Hematopoietic multipotent progenitor cell treated with erythropoietin and hydrocortisone succinate and interleukin-3 and kit ligand, for 4 days (in vitro differentiated cells): ENCODE measurements around the gene CGAS.
A peak's percentile ranks its signal among the peaks of the same experiment; 100 is the strongest.

Source experiments
- DNase-seq: peaks from one replicate; pipeline ENCODE4 v3.0.0-alpha.2; 2015

Gene CGAS

DNA sequence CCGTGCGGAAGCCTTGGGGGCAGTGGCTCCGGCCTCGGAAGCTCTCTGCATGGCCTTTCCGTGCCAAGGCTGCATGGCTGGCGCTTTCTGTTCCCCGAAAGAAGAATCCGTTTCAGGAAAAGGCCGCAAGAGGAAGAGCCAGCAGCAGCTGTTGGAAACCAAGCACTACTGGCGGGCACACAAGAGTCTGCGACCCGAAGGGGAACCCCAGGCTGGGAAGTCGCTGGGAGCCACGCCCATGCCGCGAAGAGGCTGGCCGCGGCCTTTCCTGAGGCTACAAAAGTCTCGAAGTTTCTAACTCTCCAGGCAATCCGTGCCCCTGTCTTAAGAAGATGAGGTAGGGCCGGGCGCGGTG, at the start of gene CGAS:
Gene CGAS, minus strand, starts transcription at position 191 of the 355 bp plus-strand sequence. Its CDS starts 116 bp downstream, at position 75.
- peak; percentile 93 for DNase-seq

DNA sequence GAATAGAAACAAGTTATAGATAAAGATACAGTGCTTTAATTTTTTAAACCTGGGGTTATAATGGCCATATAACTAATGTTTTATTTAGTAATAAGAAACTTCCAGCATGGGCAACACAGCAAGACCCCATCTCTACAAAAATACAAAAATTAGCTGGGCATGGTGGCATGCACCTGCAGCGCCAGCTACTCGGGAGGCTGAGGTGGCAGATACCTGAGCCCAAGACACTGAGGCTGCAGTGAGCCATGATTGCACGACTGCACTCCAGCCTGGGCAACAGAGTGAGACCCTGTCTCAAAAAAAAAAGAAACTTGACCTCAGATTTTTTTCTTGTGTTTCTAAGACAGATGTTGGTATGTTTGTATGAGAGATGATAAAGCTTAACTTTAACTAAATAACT, 45.8 kb upstream of the CGAS start:
- DNase-seq: no peak

GRCh38 chr6:73491377-73491776, 39.3 kb upstream of the CGAS start:
- DNase-seq: no peak

GRCh38 chr6:73487473-73487872, 35.4 kb upstream of the CGAS start:
- no peak for DNase-seq

DNA sequence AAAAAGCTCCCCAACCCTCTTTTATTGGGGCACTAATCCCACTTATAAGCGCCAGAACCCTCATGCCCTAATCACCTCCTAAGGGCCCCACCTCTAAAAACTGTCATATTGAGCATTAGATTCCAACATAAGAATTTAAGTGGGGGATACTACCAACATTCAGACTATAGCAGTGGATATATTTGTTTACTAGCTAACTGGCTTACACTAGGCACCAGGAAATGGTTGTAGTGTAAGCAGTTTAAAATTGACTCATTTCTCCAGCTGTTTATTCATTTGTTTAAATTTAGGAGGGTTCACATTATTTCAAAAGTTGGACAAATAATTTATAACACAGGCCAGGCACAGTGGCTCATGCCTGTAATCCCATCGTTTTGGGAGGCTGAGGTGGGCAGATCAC, 32.3 kb upstream of the CGAS start:
- no peak for DNase-seq

GRCh38 chr6:73481969-73482368, 29.9 kb upstream of the CGAS start:
- no peak for DNase-seq

DNA sequence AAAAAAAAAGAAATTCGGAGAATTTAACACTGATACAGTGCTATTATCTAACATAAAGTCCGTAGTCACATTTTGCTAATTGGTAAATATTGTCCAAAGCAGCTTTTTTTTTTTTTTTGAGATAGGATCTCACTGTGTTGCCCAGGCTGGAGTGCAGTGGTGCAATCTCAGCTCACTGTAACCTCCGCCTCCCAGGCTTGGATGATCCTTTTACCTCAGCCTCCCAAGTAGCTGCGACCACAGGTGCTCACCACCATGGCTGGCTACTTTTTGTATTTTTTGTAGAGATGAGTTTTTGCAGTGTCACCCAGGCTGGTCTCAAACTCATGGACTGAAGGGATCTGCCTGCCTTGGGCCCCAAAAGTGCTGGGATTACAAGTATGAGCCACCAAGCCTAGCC, 25.3 kb upstream of the CGAS start:
- DNase-seq: no peak

- no peak for DNase-seq
Observed at GRCh38 chr6:73476723-73477122, 24.6 kb upstream of the CGAS start.

- DNase-seq: no peak
Observed at GRCh38 chr6:73471686-73472290, 19.7 kb upstream of the CGAS start.

DNA sequence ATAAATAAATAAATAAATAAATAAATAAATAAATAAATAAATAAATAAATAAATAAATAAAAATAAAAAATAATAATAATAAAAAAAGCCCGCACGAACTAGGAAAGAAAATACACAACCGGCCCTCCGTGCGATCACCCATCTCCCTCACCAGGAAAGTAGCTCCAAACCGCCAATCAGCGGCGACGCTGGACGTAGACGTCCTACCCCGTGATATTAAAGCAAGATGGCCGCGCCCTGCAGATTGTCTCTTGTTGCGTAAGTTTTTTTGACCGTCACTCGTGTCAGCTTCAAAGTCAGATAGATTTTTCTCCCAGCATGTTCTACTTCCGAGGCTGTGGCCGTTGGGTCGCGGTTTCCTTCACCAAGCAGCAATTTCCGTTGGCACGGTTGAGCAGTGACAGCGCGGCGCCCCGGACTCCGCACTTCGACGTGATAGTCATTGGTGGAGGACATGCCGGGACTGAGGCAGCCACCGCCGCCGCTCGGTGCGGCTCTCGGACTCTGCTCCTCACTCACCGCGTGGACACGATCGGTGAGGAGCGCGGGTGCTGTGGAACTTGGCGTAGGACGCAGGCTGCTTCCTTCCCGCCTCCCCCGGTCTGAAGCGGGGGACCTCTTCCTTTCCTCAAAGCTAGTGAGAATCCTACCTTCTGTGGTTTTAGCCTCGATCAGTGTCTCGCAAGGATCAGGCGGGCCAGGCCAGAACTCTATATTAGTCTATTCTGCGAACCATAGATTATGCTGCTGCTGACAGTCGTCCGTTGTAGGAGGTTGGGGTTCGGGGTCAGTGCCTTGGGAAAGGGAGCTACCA, 9.6 kb upstream of the CGAS start, which contains the start of gene MTO1:
Gene MTO1, plus strand, starts transcription at position 201 of the 814 bp plus-strand sequence. Its CDS starts 118 bp downstream, at position 319.
- peak; percentile 98 for DNase-seq

- peak; percentile 38 for DNase-seq
Observed at GRCh38 chr6:73460056-73460455, 8.0 kb upstream of the CGAS start.

DNA sequence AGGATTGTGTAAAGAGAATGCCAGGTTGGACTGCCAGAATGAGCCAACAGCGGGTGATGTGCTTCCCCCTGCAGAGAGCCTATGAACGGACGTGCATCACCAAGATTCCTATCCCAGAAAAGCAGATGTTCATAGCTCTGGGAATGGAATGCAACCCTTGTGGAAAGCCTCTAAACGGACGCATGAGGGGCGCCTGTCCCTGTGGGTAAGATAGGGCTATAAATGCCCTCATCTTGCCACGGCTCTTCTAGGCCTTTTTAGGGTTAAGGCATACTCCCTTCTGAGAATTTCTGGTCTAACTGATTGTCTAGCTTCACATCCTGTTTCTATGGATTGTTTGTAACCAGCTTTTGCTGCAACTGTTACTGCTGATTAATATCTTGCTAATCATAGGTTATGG, 7.4 kb upstream of the CGAS start:
- DNase-seq: peak; percentile 57

GRCh38 chr6:73455865-73456629, 4.0 kb upstream of the CGAS start:
- peak; percentile 84 for DNase-seq

DNA sequence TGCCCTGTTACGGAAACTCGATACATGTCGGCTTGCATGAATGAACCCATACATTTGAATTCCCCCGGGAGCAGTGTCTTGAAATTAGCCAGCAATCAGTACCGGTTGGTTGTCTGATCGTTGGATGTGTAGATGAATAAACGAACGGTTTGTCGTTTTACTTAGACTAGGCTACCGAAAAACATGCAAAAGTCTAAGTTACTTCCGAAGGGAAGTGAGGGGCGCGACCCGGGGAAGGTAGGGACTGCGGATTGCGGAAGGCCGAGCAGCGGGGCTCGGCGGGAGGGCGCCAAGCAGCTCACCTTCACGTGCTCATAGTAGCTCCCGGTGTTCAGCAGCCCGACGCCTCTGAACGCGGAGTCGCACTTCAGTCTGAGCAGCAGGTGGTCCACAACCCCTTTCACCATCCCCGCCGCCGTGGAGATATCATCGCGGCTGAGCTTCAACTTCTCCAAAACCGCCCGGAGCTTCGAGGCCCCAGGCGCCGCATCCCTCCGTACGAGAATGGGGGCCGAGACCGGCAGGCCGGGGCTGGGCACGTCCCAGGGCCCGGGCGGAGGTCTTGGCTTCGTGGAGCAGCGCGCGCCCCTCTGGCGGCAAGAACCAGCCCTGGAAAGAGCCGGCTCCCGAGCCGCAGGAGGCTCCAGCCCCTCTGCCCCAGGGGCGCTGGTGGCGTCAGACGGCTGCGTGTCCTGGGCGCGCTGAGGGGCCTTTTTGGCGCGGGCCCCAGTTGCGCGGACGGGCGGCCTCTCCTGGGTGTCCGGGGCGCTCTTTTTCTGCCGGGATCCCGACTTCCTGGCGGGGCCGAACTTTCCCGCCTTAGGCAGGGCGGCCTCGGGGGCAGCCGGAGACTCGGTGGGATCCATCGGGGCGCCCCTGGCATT, 632 bp downstream of the CGAS start:
- peak; percentile 81 for DNase-seq

DNA sequence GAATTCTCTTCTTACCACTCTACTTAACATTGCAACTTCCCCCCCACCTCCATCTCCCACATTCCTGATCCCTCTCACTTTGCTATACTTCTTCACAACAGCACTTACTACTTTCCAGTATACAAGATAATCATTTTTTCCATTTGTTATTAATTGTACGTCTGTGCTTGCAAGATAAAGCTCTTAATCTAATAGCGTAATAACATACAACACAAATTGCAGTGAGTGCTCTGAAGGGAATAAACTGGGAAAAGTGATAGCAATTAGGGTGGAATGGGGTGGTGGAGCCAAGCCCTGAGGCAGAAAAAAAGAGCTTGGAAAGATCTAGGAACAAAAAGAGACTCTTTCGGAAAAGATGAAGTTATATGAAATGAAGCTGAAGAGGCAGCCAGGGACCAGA, 8.5 kb downstream of the CGAS start:
- DNase-seq: no peak

- DNase-seq: no peak
Observed at GRCh38 chr6:73435236-73435635, 16.9 kb downstream of the CGAS start.

DNA sequence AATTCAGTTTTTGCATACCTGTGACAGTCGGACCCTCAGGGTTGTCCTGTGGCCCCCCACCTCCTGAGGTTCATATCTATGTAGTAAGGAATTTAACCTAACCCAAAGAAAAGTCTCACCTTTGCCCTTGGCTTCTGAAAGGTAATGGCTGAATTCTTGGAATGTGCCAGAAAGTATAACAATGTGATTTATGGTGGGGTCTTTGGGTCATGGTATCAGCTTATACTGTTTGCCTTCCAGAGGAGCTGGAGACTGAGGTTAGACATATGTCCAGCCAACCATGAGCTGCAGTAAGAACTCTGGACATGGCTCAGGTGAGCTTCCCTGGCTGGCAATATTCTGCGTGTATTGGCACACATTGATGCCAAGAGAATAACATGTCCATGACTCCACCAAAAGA, 30.6 kb downstream of the CGAS start:
- DNase-seq: no peak

- peak; percentile 17 for DNase-seq
Observed at GRCh38 chr6:73418081-73418741, 33.9 kb downstream of the CGAS start.

DNA sequence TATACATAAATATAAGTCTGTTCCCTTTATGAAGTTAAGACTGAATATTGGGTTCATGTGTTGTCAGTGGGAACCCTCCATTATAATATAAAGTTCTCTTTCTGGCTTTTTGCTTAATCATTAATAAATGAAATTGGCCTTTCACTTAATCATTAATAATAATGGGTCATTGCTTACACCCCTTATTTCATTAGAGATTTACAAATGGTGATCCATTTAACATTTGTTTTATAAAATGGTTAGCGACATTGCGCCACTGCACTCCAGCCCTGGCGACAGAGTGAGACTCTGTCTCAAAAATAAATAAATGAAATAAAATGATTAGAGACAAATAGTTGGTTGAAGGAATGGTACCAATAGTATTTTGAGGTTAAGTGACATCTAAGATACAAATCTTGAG, 39.0 kb downstream of the CGAS start:
- no peak for DNase-seq

DNA sequence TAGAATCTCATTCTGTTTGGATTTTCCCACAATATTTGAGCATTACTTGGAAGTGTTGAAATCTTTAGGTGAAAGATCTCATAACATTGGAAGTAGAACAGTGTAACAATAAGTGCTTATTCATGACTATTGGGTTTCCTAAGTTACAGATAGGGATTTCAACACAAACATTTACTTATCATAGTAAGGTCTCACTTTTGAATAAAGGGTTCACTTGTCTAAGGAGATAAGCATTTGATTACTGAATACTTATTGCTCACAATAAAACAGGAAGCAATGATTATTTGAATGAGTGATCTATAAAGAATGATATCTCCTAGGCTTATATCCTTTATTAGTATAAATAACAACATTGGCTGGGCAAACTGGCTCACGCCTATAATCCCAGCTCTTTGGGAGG, 42.7 kb downstream of the CGAS start:
- no peak for DNase-seq

GRCh38 chr6:73400656-73401055, 51.4 kb downstream of the CGAS start:
- no peak for DNase-seq

GRCh38 chr6:73395875-73396274, 56.2 kb downstream of the CGAS start:
- DNase-seq: no peak
